ENCODE results near the gene PRPF31. TPM values are rescaled to one million over a fixed set of nuclear protein-coding genes. Genes with fewer than 3 reads are reported as not detected.

The PRPF31 gene
- total and polyA plus RNA-seq, 9 donors = 30.0 to 62.2 (median 51.1) TPM

- Histone ChIP-seq H3K9me3 (no peaks in the 10 kb centered on the region), H3K4me3 (no peak within 1 kb of the TSS), H3K36me3 (no peaks in the 10 kb centered on the region), H3K27me3 (no peaks in the 10 kb centered on the region), H3K4me1 (ENCODE audit: insufficient read depth) (peaks cover 5% of the 10 kb centered on the region), H3K27ac (no peak within 1 kb of the TSS)
- no peak for TF ChIP-seq EP300 (IDR thresholded peaks at IDR 0.05)
- no peak for TF ChIP-seq POLR2A (IDR thresholded peaks at IDR 0.05)
- TF ChIP-seq CTCF (IDR thresholded peaks at IDR 0.05) = no peak
- no peak for DNase-seq
- 44 to 50% (median 45%) methylated on average over 5 of the region's 5 CpGs for WGBS, 3 donors
- intact Hi-C loops (cut with DNase I) = no loop called here
Observed at GRCh38 chr19:54100561-54100960, 15.0 kb upstream of the PRPF31 start, which contains the start of gene OSCAR. Gene OSCAR (minus strand): TSS chr19:54100803. CDS start chr19:54100792, 11 bp downstream.

- peak within 1 kb of the TSS; percentile 95 for H3K4me3 ChIP-seq
- 2 to 4% (median 3%) methylated on average over 38 to 54 of the region's 54 CpGs for WGBS, 3 donors
- TF ChIP-seq CTCF (IDR thresholded peaks at IDR 0.05) (no peak), POLR2A (IDR thresholded peaks at IDR 0.05) (peak; percentile 49)
- H3K27ac ChIP-seq = no peak within 1 kb of the TSS
- no peaks in the 10 kb centered on the region for H3K36me3 ChIP-seq
- intact Hi-C loops (cut with DNase I) = no loop called here
- DNase-seq = peak; percentile 97 to 98 (median 97)
- no peaks in the 10 kb centered on the region for H3K27me3 ChIP-seq
- H3K9me3 ChIP-seq = no peaks in the 10 kb centered on the region
- H3K4me1 ChIP-seq (ENCODE audit: insufficient read depth) = peaks cover 3% of the 10 kb centered on the region
Observed at GRCh38 chr19:54102421-54103169, 13.0 kb upstream of the PRPF31 start, which contains the start of gene NDUFA3. Gene NDUFA3 (plus strand): TSS chr19:54102855. CDS start chr19:54102879, 24 bp downstream.

GRCh38 chr19:54104998-54105715, 10.4 kb upstream of the PRPF31 start:
- intact Hi-C loops (cut with DNase I) = no loop called here

More at GRCh38 chr19:54104998-54105715, 10.4 kb upstream of the PRPF31 start:
- 82 to 86% (median 83%) methylated on average over 11 of the region's 11 CpGs for WGBS, 3 donors
- H3K27me3 ChIP-seq = no peaks in the 10 kb centered on the region
- peak in 1 of 5 donors; percentile 17 for DNase-seq
- no peak overlapping the region for H3K27ac ChIP-seq
- H3K4me3 ChIP-seq = no peak overlapping the region
- peaks cover 3% of the 10 kb centered on the region for H3K4me1 ChIP-seq (ENCODE audit: insufficient read depth)
- no peak for TF ChIP-seq CTCF (IDR thresholded peaks at IDR 0.05)
- no peak for TF ChIP-seq POLR2A (IDR thresholded peaks at IDR 0.05)
- TF ChIP-seq EP300 (IDR thresholded peaks at IDR 0.05) = no peak
- H3K9me3 ChIP-seq = no peaks in the 10 kb centered on the region
- H3K36me3 ChIP-seq = no peaks in the 10 kb centered on the region
